Neutrophil (primary cell): ENCODE results near the gene ST8SIA6.

Experiments
- H3K27ac ChIP-seq: fragments of 200-600 bp; sonication (generic); 2 replicates; pipeline ENCODE4 v1.5.1; 2016; ENCODE audit warnings: mild to moderate bottlenecking, moderate library complexity
- H3K27me3 ChIP-seq: fragments of 200-600 bp; sonication (generic); 2 replicates; pipeline ENCODE4 v1.6.0; 2016; ENCODE audit warnings: mild to moderate bottlenecking
- H3K36me3 ChIP-seq: fragments of 200-600 bp; sonication (generic); 2 replicates; pipeline ENCODE4 v1.5.1; 2017
- H3K4me1 ChIP-seq, 2 experiments: fragments of 200-600 bp in 1 of 2; sonication (generic) in 1 of 2; 1 replicate in 1 of 2; 2 replicates in 1 of 2; pipeline versions ENCODE4 v1.5.1 to v1.6.1; 2013 to 2016; ENCODE audit warnings: low read depth in 1 of 2, low read length in 1 of 2, mild to moderate bottlenecking in 1 of 2, moderate library complexity in 1 of 2; ENCODE audit not compliant: control insufficient read depth in 1 of 2, insufficient read depth in 1 of 2
- H3K4me3 ChIP-seq, 2 experiments: fragments of 200-600 bp in 1 of 2; sonication (generic) in 1 of 2; 1 replicate in 1 of 2; 2 replicates in 1 of 2; pipeline ENCODE4 v1.5.1; 2013 to 2016; ENCODE audit warnings: low read depth in 1 of 2, low read length in 1 of 2, mild to moderate bottlenecking in 1 of 2, moderate library complexity in 1 of 2
- H3K9me3 ChIP-seq: fragments of 200-600 bp; sonication (generic); 2 replicates; pipeline ENCODE4 v1.5.1; 2016
- TF ChIP-seq, protein P1 (sequence below): fragments of 200-600 bp; sonication (generic); IDR thresholded peaks from 2 replicates; pipeline ENCODE4 v1.5.1; 2016; ENCODE audit warnings: antibody characterized with exemption

The ST8SIA6 gene

DNA sequence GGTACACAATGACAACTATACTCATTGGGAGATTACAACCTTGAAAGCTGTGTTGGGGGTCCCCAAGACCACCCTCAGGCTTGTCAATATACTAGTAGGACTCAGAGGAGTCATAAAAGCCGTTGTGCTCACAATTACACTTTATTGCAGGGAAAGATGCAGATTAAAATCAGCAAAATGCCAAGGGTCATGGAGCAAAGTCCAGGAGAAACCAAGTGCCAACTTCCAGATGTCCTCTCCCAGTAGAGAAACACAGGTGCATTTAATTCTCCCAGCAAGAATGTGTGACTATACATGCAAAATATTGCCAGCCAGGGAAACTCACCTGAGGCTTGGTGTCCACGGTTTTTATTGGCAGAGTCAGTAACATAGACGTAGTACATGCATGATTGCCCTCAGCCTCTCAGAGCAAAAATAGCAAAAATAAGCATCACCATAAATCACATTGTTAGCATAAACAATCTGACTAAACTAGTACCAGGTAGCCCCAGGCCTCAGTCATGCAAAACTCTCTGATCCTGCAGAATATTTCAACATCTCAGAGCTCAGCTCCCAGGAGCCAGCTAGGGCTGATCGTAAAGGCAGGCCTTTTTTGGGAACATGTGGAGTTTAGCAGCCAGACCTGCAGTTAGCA, 175.7 kb downstream of the ST8SIA6 start:
- H3K4me1 ChIP-seq = no peaks in the 10 kb centered on the region
- H3K27ac ChIP-seq = no peak overlapping the region
- no peak overlapping the region for H3K4me3 ChIP-seq
- TF ChIP-seq, protein P1, sequence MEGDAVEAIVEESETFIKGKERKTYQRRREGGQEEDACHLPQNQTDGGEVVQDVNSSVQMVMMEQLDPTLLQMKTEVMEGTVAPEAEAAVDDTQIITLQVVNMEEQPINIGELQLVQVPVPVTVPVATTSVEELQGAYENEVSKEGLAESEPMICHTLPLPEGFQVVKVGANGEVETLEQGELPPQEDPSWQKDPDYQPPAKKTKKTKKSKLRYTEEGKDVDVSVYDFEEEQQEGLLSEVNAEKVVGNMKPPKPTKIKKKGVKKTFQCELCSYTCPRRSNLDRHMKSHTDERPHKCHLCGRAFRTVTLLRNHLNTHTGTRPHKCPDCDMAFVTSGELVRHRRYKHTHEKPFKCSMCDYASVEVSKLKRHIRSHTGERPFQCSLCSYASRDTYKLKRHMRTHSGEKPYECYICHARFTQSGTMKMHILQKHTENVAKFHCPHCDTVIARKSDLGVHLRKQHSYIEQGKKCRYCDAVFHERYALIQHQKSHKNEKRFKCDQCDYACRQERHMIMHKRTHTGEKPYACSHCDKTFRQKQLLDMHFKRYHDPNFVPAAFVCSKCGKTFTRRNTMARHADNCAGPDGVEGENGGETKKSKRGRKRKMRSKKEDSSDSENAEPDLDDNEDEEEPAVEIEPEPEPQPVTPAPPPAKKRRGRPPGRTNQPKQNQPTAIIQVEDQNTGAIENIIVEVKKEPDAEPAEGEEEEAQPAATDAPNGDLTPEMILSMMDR = no peak
- no peaks in the 10 kb centered on the region for H3K36me3 ChIP-seq
- H3K9me3 ChIP-seq = no peaks in the 10 kb centered on the region
- no peaks in the 10 kb centered on the region for H3K27me3 ChIP-seq

DNA sequence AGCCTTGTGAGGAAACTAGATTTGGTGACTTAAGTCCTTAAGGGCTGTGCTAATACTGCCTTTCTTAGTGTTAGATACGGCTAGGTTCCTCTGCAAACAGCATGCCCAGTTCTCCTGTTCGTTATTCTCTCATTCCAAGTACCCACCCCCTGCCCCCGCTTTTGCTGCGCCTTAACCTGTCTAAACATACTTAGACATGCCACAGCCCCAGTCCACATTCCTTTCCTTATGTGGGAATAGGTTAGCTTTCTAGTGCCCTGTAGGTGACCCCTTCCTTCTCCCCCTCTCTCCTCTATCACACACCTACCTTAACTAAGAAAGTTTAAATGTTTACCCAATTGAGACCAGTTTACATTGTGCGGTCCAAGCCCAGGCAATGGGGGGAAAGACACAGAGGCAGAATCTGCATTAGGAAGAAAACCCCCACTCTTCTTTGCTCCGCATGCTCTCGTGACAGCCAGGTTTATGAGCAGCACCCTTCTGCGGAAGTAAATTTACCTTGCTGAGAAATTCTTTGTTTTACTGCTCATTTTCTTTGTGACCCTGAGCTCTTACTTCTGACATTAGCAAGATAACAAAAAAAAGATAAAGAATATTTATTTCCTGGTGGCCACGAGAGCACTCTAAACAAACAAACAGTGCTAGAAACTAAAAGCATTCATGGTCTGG, 177.5 kb downstream of the ST8SIA6 start:
- H3K36me3 ChIP-seq = no peaks in the 10 kb centered on the region
- TF ChIP-seq, protein P1 = no peak

DNA sequence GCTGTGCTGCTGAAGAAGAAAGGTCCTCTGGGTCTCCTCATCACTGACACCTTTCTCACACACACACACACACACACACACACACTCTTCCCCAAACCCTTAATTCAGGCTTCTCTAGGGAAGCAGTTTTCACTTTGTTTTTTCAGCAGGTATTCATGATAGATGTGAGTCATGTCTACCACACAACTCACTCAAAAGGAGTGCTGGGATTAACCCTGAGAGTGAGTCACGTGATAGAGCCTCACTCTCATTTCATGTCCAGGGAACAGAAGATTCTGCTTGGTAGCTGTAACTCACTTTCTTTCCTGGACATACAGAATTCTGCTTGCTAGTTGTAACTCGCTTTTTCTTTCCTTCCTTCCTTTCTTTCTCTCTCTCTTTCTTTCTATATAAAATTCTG, 181.0 kb downstream of the ST8SIA6 start:
- H3K4me1 ChIP-seq = no peaks in the 10 kb centered on the region
- no peaks in the 10 kb centered on the region for H3K27me3 ChIP-seq
- no peaks in the 10 kb centered on the region for H3K36me3 ChIP-seq
- TF ChIP-seq, protein P1 = no peak
- no peaks in the 10 kb centered on the region for H3K9me3 ChIP-seq
- no peak overlapping the region for H3K4me3 ChIP-seq
- H3K27ac ChIP-seq = no peak overlapping the region

More for the DNA sequence above, 177.5 kb downstream of the ST8SIA6 start:
- no peaks in the 10 kb centered on the region for H3K4me1 ChIP-seq
- no peak overlapping the region for H3K27ac ChIP-seq
- H3K27me3 ChIP-seq = no peaks in the 10 kb centered on the region
- no peaks in the 10 kb centered on the region for H3K9me3 ChIP-seq
- no peak overlapping the region for H3K4me3 ChIP-seq

DNA sequence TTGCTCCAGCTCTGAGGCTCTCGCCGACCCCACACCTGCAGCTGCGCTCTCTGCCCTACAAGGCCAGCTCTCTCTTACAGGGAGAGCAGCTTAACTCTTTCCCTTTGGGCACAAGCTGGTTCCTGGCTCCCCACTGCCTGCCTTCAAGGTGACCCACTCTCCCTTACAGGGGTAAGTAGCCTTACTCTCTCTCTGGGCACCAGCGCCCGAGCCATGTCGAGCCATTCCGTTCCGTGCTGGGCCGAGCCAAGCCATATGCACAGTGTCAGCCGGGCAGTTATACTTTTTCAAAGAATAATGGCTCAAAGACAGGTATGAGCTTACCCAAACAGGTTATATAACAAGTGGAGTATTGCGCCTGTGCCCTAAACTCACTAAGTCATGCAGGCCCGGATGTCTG, 181.7 kb downstream of the ST8SIA6 start:
- H3K27me3 ChIP-seq = no peaks in the 10 kb centered on the region
- no peaks in the 10 kb centered on the region for H3K36me3 ChIP-seq
- no peaks in the 10 kb centered on the region for H3K9me3 ChIP-seq
- H3K27ac ChIP-seq = no peak overlapping the region
- TF ChIP-seq, protein P1 = no peak
- H3K4me1 ChIP-seq = no peaks in the 10 kb centered on the region
- H3K4me3 ChIP-seq = no peak overlapping the region
